Peyer's patch (tissue), 4 donors: ENCODE data around the gene EPHA6. TPM values are rescaled to one million over a fixed set of nuclear protein-coding genes. Genes with fewer than 3 reads are reported as not detected.

Experiments used
- DNase-seq, 3 donors: peaks; one replicate each; pipeline ENCODE4 v3.0.0-alpha.2; 2017 to 2019
- H3K27ac ChIP-seq, 4 donors: fragments of 200-600 bp; sonication (generic); one replicate each; pipeline ENCODE4 v1.5.1; 2016 to 2019
- H3K27me3 ChIP-seq, 2 donors: fragments of 200-600 bp; sonication (generic); one replicate each; pipeline ENCODE4 v1.5.1; 2019
- H3K36me3 ChIP-seq, 3 donors: fragments of 200-600 bp; sonication (generic); one replicate each; pipeline ENCODE4 v1.5.1; 2016 to 2019
- H3K4me1 ChIP-seq, 4 donors: fragments of 200-600 bp; sonication (generic); one replicate each; pipeline ENCODE4 v1.5.1; 2016 to 2019
- H3K4me3 ChIP-seq, 4 donors: fragments of 200-600 bp; sonication (generic); 1 replicate in 3 of 4; 2 replicates in 1 of 4; pipeline ENCODE4 v1.5.1; 2016 to 2019; ENCODE audit warnings: mild to moderate bottlenecking in 1 of 4
- H3K9me3 ChIP-seq, 4 donors: fragments of 200-600 bp; sonication (generic); one replicate each; pipeline ENCODE4 v1.5.1; 2016 to 2019; ENCODE audit warnings: mild to moderate bottlenecking in 1 of 4
- POLR2A ChIP-seq, 2 donors: fragments of 450-650 bp; IDR thresholded peaks; one replicate each; pipeline ENCODE4 v1.5.1; 2017; ENCODE audit warnings: antibody characterized with exemption in 2 of 2, mild to moderate bottlenecking in 2 of 2, moderate library complexity in 2 of 2
- total RNA-seq, 4 donors: library from RNA; depleted of rRNA; stranded (reverse); fragments of >200 nt; gene quantifications; one replicate each; pipeline ENCODE4 v1.1.0, GENCODE V29; 2016
- TF ChIP-seq, protein P1 (sequence below), 6 experiments: fragments of 450-650 bp in 4 of 6; fragments of 200-600 bp in 2 of 6; sonication (generic) in 1 of 6; IDR thresholded peaks; one replicate each; pipeline ENCODE4 v1.5.1; 2017 to 2019; ENCODE audit warnings: antibody characterized with exemption in 6 of 6, mild to moderate bottlenecking in 3 of 6, moderate library complexity in 1 of 6

The EPHA6 gene
- total RNA-seq, 4 donors from 2014 or later: 1.7 to 2.1 (median 1.9) TPM; not detected in 1

DNA sequence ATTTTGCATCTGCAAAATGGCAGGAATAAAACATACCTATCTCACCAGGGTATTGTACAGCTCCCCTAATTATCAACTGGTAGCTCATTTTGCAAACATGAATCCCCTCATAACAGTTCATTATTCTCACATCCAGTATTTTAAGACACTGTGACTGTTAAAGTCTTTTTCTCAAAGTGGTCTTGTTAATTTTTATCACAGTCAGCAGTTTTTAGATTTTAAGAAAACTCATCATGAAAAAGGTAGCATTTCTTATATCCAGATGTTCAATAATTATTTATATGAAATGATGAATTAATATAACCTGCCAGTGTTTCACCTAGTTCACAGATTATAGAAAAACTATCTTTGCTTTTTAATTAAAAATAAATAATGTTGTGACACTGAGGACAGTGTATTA lies 595.2 kb downstream of the EPHA6 start:
- no peak overlapping the region for H3K27ac ChIP-seq
- H3K36me3 ChIP-seq: no peaks in the 10 kb centered on the region
- no peak overlapping the region for H3K4me3 ChIP-seq
- DNase-seq: no peak
- no peaks in the 10 kb centered on the region for H3K9me3 ChIP-seq
- TF ChIP-seq POLR2A (IDR thresholded peaks at IDR 0.05): no peak
- TF ChIP-seq, protein P1, sequence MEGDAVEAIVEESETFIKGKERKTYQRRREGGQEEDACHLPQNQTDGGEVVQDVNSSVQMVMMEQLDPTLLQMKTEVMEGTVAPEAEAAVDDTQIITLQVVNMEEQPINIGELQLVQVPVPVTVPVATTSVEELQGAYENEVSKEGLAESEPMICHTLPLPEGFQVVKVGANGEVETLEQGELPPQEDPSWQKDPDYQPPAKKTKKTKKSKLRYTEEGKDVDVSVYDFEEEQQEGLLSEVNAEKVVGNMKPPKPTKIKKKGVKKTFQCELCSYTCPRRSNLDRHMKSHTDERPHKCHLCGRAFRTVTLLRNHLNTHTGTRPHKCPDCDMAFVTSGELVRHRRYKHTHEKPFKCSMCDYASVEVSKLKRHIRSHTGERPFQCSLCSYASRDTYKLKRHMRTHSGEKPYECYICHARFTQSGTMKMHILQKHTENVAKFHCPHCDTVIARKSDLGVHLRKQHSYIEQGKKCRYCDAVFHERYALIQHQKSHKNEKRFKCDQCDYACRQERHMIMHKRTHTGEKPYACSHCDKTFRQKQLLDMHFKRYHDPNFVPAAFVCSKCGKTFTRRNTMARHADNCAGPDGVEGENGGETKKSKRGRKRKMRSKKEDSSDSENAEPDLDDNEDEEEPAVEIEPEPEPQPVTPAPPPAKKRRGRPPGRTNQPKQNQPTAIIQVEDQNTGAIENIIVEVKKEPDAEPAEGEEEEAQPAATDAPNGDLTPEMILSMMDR (IDR thresholded peaks at IDR 0.05): no peak
- H3K4me1 ChIP-seq: no peaks in the 10 kb centered on the region
- no peaks in the 10 kb centered on the region for H3K27me3 ChIP-seq

DNA sequence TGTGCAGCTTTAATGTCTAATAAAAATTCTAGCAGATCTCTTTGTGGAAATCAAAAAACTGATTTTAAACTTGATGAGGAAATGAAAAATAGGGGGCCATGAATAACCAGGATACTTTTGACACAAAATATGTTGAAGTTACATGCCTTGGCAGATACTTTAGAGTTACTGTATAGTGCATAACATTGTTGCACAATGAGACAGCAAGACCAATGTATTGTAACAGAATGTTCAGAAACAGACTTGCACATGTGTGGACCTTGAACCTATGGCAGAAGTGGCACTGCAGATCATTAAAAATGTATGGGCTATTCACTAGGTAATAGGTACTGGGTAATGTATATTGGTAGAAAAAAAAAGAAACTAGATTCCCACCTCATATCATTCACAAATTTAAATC lies 607.2 kb downstream of the EPHA6 start:
- Histone ChIP-seq H3K9me3 (no peaks in the 10 kb centered on the region), H3K4me1 (no peaks in the 10 kb centered on the region), H3K27me3 (no peaks in the 10 kb centered on the region), H3K36me3 (no peaks in the 10 kb centered on the region), H3K27ac (no peak overlapping the region), H3K4me3 (no peak overlapping the region)
- no peak for TF ChIP-seq POLR2A (IDR thresholded peaks at IDR 0.05)
- TF ChIP-seq, protein P1 (IDR thresholded peaks at IDR 0.05): no peak
- no peak for DNase-seq

GRCh38 chr3:97425002-97425401 lies 610.6 kb downstream of the EPHA6 start:
- Histone ChIP-seq H3K4me3 (no peak overlapping the region), H3K9me3 (no peaks in the 10 kb centered on the region), H3K27me3 (no peaks in the 10 kb centered on the region), H3K27ac (no peak overlapping the region), H3K36me3 (no peaks in the 10 kb centered on the region), H3K4me1 (no peaks in the 10 kb centered on the region)
- DNase-seq: no peak
- no peak for TF ChIP-seq POLR2A (IDR thresholded peaks at IDR 0.05)
- TF ChIP-seq, protein P1 (IDR thresholded peaks at IDR 0.05): no peak

- no peaks in the 10 kb centered on the region for H3K4me1 ChIP-seq
- no peaks in the 10 kb centered on the region for H3K27me3 ChIP-seq
- no peak overlapping the region for H3K27ac ChIP-seq
- no peak overlapping the region for H3K4me3 ChIP-seq
- no peaks in the 10 kb centered on the region for H3K36me3 ChIP-seq
- TF ChIP-seq, protein P1 (IDR thresholded peaks at IDR 0.05): no peak
- no peak for TF ChIP-seq POLR2A (IDR thresholded peaks at IDR 0.05)
- DNase-seq: no peak
- H3K9me3 ChIP-seq: no peaks in the 10 kb centered on the region
Observed at GRCh38 chr3:97430601-97431000, 616.2 kb downstream of the EPHA6 start.

DNA sequence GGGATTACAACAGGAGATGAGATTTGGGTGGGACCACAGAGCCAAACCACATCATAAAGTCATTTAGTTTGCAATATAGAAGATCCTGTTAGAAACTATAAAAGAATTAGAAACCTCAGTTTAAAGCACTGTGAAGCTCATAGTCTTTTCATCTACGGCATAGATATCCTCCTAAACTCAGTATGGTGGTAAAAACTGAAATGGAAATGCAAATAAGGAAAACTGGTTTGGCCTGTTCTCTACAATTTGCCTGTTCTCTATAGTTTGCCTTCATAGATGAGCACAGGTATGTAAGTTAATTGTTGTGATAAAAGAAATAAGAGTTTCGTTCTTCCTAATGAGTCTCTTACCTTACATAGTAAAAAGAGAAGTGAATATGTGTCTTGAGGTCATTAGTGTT lies 618.5 kb downstream of the EPHA6 start:
- no peak for DNase-seq
- H3K27ac ChIP-seq: no peak overlapping the region
- H3K4me1 ChIP-seq: no peaks in the 10 kb centered on the region
- no peak for TF ChIP-seq POLR2A (IDR thresholded peaks at IDR 0.05)
- TF ChIP-seq, protein P1 (IDR thresholded peaks at IDR 0.05): no peak
- H3K4me3 ChIP-seq: no peak overlapping the region
- H3K27me3 ChIP-seq: no peaks in the 10 kb centered on the region
- no peaks in the 10 kb centered on the region for H3K9me3 ChIP-seq
- no peaks in the 10 kb centered on the region for H3K36me3 ChIP-seq

GRCh38 chr3:97438131-97438530 lies 623.7 kb downstream of the EPHA6 start:
- Histone ChIP-seq H3K4me3 (no peak overlapping the region), H3K4me1 (no peaks in the 10 kb centered on the region), H3K27me3 (no peaks in the 10 kb centered on the region), H3K27ac (no peak overlapping the region), H3K36me3 (no peaks in the 10 kb centered on the region), H3K9me3 (no peaks in the 10 kb centered on the region)
- TF ChIP-seq POLR2A (IDR thresholded peaks at IDR 0.05): no peak
- TF ChIP-seq, protein P1 (IDR thresholded peaks at IDR 0.05): no peak
- no peak for DNase-seq
